ENCODE measurements around the gene ROR1.
A peak's percentile ranks its signal among the peaks of the same experiment; 100 is the strongest.

ROR1 gene

DNA sequence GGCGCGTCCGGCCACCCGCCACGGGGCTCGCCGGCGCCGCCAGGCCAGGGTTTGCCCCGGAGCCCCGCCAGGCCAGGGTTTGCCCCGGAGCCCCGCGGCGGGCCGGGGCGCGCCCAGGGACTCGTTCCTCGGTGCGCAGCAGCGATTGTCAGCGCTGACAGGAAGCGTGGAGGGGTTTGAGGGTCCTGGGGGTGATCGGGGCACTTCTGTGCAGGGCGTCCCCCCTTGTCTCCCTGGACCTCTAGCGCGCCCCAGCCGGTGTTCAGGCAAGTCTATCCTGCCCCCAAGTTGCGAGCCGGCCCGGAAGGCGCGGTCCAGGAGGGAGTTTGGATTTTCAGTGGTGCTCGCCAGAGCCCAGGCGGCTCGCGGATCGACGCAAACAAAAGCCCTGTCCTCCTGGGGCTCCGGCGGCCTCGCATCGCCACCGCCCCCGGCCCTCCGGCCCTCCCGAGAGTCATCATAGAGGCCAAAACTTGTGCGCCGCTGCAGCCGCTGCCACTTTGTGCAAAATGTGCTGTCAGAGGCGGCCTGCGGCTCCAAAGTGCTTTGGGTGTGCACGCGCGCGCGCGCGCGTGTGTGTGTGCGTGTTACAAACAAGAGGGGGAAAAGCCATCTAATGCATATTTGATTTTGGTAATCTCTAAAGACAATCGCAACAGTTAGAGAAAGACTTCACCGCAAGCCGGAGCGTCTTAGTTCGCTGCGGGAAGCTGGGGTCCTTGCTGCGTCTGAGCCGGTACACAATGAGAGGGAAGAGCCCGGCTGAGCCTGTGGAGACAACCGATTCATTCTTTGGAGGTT is 1.0 kb downstream of the ROR1 start:
- DNase-seq (ENCODE audit: low read depth): peak; percentile 33
- peak overlapping the region; percentile 52 for H3K4me3 ChIP-seq (ENCODE audit: low read length)
- TF ChIP-seq, protein P1, sequence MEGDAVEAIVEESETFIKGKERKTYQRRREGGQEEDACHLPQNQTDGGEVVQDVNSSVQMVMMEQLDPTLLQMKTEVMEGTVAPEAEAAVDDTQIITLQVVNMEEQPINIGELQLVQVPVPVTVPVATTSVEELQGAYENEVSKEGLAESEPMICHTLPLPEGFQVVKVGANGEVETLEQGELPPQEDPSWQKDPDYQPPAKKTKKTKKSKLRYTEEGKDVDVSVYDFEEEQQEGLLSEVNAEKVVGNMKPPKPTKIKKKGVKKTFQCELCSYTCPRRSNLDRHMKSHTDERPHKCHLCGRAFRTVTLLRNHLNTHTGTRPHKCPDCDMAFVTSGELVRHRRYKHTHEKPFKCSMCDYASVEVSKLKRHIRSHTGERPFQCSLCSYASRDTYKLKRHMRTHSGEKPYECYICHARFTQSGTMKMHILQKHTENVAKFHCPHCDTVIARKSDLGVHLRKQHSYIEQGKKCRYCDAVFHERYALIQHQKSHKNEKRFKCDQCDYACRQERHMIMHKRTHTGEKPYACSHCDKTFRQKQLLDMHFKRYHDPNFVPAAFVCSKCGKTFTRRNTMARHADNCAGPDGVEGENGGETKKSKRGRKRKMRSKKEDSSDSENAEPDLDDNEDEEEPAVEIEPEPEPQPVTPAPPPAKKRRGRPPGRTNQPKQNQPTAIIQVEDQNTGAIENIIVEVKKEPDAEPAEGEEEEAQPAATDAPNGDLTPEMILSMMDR (IDR thresholded peaks at IDR 0.05; ENCODE audit: insufficient read depth, low read depth, low read length, missing control alignments): no peak

DNA sequence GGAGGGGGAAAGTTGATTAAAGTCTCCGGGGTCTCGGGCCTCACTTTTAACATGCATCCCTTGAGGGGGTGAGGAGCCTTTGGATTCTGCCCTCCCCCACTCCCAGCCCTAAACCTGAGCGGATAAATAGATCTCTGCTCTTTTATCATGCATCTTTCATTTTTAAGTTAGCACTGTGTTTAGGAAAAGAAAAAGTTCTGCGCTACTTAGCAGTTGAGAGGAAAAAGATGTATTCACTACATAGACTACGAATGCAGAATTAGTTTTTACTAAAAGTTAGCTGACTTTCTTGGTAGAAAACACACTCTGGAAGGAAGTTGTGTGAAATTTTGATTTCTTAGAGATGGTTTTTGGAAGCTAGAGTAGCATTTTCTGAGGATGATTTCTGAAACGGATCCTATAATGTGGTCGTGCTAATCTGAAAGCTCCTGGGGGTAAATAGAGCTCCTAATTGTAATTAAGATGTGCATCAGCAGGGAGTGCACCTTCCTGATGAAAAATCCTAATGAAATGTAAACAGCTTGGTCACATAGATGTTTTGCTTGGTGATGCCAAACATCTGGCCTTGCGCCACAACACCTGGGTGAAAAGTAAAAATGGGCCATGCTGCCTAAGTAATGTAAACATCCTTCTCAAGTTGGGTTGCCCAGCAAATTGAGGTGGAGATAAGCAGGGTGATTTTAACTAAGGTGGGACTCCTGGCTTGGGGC is 1.8 kb downstream of the ROR1 start:
- peak overlapping the region; percentile 52 for H3K4me3 ChIP-seq (ENCODE audit: low read length)
- TF ChIP-seq, protein P1 (IDR thresholded peaks at IDR 0.05; ENCODE audit: insufficient read depth, low read depth, low read length, missing control alignments): no peak
- peak; percentile 56 for DNase-seq (ENCODE audit: low read depth)

DNA sequence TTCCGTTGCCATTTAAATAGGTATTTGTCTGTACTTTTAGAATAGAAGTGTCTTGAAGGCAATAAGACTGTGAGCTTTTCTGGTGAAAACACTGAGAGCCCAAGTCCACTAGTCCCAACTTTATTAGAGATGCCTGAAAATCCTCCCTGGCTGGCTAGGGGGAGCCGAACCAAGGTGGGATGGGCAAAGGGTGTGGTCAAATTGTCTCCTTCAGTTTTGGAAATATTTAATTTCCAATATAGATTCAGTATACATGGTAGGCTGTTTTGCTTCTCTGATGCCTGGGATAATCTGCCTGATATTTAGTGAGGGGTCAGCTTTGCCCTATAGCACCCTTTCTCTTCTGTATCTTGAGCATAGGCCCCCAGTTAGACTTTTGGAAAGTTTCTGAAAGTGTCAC is 3.5 kb downstream of the ROR1 start:
- no peak overlapping the region for H3K4me3 ChIP-seq (ENCODE audit: low read length)
- TF ChIP-seq, protein P1 (IDR thresholded peaks at IDR 0.05; ENCODE audit: insufficient read depth, low read depth, low read length, missing control alignments): no peak
- DNase-seq (ENCODE audit: low read depth): no peak

DNA sequence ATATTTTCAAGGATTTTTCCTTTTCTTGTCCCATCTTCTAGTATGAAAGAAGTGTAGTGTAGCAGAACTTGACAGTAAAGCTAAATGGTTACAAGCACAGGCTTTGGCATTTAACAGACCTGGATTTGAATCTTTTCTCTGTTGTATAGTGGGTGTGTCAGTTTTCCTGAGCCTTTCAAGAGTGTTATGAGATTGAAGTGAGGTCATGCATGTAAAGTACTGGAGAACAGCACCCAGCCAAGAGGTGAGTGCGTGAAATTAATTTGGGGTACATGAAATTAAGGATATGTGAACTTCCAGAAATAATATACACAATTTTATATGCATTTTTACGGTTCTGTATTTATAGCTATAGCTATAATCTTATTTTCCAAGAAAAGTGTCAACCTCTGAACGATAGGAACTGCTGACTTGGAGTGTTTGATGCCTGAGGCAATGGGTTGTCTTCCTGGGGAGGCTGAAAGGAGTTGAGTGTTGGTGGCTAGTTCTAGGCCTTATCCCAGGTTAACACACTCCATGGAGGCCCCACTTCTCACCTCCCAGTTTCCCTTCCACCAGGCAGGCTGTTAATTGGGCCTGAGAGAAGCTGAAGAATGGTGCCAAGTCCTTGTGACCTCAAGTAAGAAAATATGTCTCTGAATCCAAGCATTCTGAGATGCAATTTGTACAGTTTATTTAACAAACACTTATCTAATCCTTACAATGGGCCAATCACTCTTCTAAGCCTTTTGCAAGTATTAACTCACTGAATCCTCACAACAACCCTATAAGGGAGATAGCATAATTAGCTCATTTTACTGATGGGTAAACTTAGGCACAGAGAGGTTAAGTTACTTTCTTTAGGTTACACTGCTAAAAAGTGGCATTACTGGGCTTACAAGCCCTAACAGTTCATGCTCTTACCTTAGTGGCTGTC is 4.4 kb downstream of the ROR1 start:
- no peak overlapping the region for H3K4me3 ChIP-seq (ENCODE audit: low read length)
- no peak for DNase-seq (ENCODE audit: low read depth)
- TF ChIP-seq, protein P1 (IDR thresholded peaks at IDR 0.05; ENCODE audit: insufficient read depth, low read depth, low read length, missing control alignments): no peak

DNA sequence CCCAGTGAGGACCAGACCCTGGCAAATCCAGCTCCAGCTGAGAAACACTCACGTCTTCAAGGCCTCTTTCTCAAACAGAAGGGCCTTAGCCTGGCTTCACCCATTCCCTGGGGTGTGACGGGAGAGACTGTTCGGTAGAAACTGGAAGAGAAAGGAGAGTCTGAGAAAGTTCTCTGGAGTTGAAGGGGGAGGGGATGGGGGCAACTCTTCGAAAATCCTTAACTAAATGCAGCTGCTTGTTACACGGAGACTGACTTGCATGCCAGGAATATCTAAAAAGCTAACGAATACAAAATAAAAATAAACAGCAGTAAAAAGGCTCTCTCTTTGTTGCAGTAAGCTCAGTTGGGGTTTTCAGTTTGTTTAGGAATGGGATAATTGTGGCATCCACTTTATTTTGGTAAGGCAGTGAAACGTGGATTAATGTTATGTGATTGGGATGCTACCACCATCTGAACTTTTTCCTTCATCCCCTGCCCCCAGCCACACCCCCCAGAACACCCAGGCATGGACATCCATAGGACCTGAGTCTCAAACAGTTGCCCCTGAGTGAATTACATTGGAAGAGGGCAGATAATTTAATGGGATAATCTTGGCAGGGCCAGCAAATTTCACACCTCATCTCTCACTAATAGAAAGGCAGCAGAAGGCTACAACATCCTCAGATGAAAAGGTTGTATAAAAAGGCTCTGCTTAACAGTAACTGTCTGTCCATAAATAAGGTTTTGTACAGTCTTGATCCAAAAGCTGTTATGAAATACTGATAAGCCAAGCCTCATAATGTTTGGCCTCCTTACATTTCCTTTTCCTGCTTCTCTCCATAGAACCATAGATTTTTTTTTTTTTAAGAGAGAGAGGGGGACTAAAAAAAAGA is 5.8 kb downstream of the ROR1 start:
- H3K4me3 ChIP-seq (ENCODE audit: low read length): no peak overlapping the region
- TF ChIP-seq, protein P1 (IDR thresholded peaks at IDR 0.05; ENCODE audit: insufficient read depth, low read depth, low read length, missing control alignments): no peak
- no peak for DNase-seq (ENCODE audit: low read depth)

DNA sequence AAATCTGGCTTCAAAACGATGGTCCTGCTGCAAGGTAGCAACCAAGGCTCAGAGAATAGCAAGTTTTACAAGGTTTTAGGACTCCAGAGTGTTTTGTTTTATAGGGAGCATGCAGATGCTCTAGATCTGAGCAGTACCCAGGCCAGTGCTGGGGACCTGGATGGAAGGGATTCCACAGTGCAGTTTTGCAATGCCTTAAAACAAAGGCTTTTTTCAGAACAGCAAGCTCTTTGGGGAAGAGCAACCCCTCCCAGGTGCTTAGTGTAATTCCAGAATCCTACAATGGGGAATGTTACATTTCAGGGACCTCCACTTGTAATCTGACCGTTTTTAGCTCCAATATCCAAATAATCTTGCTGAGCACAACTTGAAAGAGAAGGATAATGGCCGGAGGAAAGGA is 6.7 kb downstream of the ROR1 start:
- no peak for DNase-seq (ENCODE audit: low read depth)
- H3K4me3 ChIP-seq (ENCODE audit: low read length): no peak overlapping the region
- TF ChIP-seq, protein P1 (IDR thresholded peaks at IDR 0.05; ENCODE audit: insufficient read depth, low read depth, low read length, missing control alignments): no peak

Data from epithelial cell of esophagus (primary cell).